NCI-H1048 (cell line): ENCODE data around the gene ZMYM5.
"Not testable (repeated sequence)": the region's sequence is repeated elsewhere in the genome, so short reads cannot be mapped to it uniquely, and the experiment has no call there.

Experiments
- DNase-seq: peaks from one replicate; lab custom pipeline; 2025; lab: John Stamatoyannopoulos, UW

The ZMYM5 gene

DNA sequence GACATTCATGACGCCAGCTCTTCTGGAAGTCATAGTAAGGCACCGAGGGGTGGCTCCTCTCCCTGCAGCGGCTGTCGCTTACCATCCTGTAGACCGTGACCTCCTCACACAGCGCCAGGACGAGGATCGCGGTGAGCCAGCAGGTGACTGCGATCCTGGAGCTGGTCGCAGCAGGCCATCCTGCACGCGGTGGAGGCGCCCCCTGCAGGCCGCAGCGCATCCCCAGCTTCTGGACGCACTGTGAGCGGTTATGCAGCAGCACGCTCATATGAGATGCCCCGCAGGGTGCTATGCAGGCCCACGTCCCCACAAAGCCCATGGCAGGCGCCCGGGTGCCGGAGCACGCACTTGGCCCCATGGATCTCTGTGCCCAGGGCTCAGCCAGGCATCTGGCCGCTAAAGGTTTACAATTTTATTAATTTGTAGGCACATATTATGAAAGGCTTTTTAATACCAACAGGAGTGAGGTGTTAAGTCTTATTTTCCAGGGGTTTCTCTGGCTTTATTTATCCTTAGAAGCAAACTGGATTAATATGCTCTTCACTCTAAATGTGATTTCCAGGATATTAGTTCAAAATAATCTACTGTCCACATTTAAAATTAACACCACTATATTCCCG, 45.1 kb downstream of the ZMYM5 start:
- DNase-seq = peak; percentile 18

DNA sequence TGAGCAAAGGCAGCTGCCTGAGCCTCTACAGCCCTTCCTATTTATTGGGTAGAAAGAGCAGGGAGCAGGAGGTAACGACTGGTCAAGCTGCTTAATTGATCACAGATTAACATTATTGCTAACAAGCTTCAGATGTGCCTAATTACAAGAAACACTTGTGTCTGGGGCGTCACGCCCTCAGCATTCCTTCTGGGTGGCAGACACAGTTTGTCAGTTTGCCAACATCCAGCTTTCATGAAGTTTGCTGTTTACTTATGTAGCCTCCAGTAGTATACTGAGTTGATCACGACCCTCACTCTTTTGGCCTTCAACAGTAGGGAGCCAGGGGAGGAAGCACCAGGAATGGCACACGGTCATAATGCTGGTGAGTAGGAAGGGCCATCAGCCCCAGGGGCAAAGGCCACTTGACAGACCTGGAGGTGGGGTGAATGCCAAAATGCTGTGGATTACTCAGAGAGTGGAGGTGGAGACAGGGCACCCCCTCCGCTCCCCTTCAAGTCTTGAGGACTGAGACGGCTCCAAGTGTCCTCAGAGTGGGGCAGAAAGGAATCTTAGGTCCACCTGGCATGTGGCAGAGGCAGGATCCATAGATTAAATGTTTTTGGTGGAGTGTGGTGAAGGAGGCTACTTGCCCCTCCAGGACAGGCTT, 45.8 kb downstream of the ZMYM5 start:
- DNase-seq = no peak

DNA sequence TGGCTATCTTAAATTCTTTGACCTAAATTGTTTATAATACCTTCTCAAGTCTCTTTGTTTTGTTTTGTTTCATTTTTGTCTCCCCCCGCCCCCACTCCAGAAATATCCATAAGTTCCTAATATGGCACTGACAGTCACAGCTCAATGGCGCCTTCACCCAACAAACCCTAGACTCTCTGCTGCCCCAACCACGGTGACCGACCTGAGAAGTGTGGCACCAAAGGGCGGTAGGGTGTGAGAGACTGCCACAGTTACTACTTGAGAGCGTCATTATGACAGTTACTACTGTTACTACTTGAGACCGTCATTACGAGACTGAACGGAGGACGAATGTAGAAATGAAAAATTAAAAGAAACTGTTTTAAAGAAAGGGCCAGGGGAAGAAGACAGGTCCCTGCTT, 46.3 kb downstream of the ZMYM5 start:
- no peak for DNase-seq

DNA sequence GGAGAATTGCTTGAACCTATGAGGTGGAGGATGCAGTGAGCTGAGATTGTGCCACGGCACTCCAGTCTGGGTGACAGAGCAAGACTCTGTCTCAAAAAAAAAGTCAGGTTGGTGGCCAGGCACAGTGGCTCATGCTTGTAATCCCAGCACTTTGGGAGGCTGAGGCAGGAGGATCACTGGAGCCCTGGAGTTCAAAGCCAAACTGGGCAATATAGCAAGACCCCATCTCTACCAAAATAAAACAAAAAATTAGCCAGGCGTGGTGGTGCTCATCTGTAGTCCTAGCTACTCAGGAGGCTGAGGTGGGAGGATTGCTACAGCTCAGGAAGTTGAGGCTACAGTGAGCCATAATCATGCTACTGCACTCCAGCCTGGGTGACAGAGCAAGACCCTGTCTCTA, 47.6 kb downstream of the ZMYM5 start:
- DNase-seq = not testable (repeated sequence)

DNA sequence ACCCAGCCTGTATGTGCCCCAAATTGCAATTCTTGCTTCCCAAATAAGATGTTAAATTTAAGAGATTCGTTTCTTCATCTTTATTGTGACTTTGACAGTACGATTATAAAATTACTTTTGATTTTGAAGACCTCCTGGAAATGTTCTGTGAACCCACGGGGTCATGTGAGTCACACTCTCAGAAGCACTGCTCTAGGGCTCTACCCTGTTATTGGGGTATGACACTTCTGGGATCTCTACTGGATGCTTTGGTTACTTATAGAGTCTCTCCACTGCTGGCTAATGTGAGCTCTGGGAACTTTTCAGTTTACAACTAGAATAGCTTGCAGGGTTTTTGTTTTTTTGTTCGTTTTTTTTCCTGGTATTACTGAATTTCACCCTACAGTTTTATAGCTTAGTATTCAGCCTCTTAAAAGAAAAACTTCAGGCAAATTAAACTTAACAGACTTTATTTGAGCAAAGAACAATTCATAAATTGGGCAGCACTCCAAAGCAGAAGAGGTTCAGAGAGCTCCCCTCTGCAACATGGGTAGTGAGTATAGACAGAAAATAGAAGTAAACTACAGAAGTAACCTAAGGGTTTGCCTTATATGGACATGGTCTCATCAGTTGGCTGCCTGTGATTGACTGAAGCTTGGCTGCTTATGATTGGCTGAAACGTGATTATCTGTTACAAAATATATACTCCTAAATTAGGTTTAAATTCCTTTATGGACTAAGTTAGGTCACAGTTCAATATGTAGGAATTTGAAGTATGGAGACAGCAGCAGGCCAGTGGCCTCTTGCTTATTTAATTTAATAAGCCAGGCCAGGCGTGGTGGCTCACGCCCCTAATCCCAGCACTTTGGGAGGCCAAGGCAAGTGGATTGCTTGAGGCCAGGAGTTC, 52.2 kb downstream of the ZMYM5 start:
- DNase-seq = no peak

DNA sequence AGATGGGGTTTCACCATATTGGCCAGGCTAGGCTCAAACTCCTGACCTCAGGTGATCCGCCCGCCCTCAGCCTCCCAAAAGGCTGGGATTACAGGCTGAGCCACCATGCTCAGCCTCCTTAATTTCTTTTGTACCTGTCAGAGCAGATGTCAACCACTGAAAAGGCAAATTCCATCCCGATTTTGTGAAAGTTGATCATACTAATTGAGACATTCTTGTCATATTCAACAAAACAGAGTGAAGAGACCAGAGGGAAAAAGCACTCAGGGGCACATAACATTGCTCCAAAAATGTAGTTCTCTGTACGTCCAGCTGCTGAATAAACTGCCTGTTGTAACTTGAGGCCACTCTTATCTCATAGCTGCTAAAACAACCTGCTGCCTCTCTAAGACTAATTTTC, 53.3 kb downstream of the ZMYM5 start:
- DNase-seq = no peak

DNA sequence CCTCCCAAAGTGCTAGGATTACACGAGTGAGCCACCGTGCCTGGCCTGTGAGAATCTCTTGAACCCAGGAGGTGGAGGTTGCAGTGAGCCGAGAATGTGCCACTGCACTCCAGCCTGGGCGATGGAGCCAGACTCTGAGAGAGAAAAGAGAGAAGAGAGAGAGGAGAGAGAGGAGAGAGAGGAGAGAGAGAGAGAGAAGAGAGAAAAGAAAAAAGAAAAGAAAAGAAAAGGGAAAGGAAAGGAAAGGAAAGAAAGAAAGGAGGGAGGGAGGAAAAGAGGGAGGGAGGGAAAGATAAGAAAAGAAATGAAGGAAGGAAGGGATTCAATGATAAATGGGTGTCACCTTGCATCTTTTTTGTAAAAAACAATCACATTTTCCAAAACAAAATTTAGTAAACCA, 57.7 kb downstream of the ZMYM5 start:
- DNase-seq = no peak

DNA sequence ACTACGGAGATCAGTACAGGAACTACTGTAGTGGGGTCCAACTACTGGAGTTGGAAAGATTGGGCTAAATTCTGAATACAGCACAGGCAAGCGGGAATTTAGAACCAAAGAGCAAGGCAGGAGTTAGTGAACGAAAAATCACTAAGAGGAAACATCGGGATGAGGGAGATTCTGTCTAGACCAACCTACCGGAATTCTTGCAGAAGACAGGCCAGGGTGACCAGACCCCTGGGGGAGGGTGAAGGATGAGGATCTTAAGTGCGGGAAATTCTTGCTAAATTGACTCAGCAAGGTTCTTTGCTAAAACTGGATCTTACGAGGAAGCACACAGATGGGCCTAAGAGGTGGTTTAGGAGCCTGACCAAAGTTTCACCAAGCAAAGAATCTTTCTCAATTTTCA, 67.5 kb downstream of the ZMYM5 start:
- DNase-seq = no peak

DNA sequence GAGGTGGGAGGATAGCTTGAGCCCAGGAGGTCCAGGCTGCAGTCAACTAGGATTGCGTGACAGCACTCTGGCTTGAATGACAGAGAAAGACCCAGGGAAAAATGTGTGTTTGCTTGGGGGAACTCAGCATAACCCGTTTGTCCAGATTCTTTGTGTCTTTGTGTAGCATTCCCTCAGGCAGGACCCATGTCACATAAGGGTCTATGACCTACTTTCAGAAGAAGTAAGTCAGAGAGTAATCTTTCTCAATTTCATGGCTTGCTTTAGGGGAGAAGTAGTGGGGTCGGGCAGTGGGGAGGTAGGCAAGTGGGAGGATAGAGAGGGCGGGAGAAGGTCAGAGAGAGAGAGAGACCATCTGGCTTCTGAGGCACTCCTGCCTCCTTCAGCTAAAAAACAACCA, 68.8 kb downstream of the ZMYM5 start:
- peak; percentile 71 for DNase-seq

DNA sequence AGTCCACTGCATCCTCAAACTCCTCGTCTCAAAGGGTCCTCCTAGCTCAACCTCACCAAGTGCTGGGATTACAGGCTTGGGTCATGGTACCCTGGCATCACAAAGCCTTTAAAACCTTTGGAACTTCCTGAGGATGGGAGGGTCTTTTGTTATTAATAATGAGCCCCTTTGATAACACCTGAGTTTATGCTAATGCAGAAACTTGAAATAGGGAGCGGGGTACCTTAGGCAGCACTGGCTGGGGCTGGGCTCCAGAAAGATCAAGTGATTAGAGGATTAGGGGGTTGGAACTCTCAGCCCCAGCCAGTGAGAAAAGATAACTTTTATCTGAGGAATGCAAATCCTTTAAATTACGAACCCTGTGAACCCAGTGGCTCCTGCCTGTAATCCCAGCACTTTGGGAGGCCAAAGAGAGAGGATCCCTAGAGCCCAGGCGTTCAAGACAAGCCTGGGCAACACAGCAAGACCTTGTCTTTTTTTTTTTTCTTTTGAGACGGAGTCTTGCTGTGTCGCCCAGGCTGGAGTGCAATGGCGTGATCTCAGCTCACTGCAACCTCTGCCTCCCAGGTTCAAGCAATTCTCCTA, 71.4 kb downstream of the ZMYM5 start:
- no peak for DNase-seq

DNA sequence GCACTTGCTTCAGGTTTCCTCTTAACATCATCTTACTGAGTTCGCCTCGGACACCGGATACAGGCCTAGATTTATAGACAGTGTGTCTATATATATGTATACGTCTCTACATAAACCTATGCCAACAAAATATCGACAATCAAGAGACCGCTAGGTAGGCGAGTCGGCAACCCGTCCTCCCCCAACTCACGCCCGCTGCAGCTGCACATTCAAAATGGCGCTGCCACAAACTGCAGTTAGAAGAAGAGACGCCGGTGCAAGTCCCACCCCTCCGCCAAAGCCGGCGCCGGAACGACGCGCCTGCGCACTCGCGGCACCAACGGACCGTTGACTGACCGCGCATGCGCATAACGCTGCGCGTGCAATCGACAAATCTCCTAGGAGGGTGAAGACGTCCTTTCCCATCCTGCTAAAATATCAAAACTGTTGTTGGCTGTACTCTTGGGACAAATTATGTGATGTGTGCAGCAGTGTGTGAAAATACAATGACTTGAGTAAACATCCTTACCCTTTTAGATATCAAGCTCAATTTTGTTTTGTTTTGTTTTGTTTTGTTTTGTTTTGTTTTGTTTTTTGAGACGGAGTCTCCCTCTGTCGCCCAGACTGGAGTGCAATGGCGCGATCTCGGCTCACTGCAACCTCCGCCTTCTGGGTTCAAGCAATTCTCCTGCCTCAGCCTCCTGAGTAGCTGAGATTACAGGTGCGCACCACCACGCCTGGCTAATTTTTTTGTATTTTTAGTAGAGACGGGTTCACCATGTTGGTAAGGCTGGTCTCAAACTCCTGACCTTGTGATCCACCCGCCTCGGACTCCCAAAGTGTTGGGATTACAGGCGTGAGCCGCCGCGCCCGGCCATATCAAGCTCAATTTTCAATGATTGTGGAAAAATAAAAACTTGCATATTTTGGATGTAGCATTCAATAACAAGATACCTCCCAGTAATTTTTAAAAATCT, 80.4 kb downstream of the ZMYM5 start, which contains the start of gene PSPC1:
TSS of gene PSPC1 (minus strand) at position 219 of the 956 bp plus-strand sequence. CDS start at position 31, 188 bp downstream.
- peak; percentile 83 for DNase-seq

DNA sequence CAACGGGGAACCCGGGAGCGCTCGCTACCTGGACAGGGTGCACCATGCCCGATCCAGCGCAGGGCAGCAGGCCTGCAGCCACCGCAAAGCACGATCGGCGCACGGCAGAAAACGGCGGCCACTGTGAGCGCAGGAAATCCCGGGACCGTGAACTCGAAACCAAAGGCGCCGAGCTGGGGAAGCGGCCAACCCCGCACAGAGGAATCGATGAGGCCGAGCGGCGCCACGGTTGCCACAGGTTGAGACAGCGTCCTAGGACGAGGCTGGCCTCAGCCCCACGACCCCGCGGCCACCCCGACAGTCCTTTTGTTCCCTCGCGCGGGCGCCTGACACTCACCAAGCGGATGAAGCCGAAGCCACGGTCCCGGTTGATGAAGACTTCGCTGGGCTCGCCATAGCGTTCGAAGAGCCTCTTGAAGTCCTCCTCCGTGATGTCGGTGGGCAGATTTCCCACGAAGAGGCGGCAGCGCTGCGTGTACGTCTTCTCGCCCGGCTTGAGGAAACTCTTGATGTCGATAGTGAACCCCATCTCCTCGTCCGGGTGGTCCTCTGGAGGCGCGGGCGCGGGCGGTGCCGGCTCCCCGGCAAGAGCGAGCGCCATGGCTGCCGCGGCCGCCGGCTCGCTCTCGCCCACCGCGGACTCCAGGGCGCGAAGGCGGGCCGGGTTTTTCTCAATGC, 81.3 kb downstream of the ZMYM5 start:
- no peak for DNase-seq

DNA sequence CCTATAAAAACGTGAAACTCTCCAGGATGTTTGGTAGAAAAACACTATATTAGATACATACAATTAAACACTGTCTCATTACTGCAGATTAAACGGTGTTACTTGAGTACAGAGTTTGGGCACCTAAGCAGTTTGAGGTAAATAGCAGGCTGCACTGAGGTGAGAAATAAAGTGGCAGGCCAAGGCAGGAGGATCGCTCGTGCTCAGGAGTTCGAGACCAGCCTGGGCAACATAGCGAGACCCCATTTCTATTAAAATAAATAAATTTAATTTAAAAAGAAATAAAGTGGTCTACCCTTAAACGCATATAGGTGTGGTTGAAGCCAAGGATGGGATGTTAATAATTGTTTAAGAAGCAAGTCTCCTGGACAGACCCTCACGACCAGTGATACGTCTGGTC, 81.9 kb downstream of the ZMYM5 start:
- no peak for DNase-seq

DNA sequence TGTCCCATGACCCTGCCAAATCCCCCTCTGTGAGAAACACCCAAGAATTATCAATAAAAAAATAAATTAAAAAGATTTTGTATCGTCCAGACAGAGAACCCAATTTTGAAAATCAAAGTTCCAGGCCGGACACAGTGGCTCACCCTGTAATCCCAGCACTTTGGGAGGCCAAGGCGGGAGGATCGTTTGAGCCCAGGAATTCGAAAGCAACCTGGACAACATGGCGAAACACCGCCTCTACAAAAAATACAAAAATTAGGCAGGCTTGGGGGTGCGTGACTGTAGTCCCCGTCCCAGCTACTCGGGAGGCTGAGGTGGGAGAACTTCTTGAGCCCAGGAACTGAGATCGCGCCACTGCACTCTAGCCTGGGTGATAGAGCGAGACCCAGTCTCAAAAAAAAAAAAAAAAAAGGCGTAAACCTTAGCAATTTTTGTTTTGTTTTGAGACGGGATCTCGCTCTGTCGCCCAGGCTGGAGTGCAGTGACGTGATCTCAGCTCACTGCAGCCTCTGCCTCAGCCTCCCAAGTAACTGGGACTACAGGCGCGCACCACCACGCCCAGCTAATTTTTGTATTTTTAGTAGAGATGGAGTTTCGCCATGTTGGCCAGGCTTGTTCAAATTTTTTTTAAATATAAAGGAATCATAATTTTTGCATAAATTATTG, 82.6 kb downstream of the ZMYM5 start:
- not testable (repeated sequence) for DNase-seq
